EL (cell line): ENCODE results near the gene VWF.
A peak's percentile ranks its signal among the peaks of the same experiment; 100 is the strongest.

Experiments
- DNase-seq: peaks from one replicate; pipeline ENCODE4 v3.0.0-alpha.2; 2016

Gene VWF

DNA sequence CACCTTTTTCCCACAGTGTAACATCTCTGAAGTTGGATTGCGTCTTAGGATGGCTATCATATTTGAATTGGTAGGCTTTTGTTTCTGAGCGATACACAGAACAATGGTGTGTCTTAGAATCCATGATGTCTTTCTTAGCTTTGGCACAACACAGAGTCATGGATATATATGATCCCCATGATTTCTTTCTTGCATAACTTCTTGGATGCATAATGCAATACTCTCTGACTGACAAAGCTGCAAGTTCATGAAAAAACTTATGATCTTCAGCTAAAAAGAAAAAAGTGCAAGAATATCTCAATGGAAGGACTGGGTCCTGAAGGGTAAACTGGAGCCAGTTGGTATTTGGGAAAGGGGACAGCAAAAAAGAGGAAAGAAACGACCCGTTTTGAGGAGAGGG lies 48.1 kb downstream of the VWF start:
- DNase-seq: no peak

DNA sequence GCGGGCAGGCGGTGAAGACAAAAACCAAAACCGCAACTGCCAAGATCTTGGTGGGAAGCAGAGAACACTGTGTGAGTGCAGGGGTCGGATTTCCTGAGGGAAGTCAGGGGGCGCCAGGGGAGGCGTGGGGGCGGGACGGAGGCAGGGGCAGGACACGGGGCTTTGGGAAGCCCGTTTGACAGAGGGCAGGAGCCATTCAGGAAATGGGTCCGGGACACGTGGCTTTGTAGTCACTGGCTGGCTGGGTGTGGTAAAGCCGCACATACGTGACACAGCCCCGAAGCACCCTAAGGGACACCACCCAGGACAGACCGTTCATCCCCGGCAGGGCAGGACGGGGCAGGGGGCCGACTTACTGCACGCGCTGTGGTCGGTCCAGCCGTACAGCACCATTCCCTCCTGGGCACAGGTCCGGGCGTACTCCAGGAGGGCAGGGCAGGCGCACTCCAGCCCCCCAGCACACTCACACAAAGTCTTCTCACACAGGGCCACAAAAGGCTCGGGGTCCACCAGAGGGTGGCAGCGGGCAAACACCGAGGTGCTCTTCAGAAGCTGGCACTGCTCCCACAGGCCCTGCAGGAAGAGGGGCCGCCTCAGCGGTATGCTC lies 49.4 kb downstream of the VWF start:
- DNase-seq: peak; percentile 44

DNA sequence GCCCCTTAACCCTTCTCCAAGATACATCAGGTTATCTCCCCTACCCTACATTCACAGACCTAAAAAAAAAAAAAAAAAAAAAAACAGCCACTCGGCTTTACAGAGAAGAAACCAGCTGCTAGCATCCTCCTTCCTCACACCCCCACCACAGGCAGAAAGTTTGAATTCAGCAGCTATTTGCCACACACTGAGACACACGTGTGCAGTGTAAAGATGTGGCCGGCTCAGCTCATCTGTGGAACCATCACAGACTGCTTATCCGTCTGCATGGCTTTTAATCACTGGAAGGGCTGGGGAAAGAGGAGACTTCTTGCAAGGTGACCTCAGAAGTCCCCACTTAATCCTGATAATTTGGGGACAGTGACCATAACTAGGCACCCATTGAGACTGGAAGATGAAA lies 50.0 kb downstream of the VWF start:
- no peak for DNase-seq

DNA sequence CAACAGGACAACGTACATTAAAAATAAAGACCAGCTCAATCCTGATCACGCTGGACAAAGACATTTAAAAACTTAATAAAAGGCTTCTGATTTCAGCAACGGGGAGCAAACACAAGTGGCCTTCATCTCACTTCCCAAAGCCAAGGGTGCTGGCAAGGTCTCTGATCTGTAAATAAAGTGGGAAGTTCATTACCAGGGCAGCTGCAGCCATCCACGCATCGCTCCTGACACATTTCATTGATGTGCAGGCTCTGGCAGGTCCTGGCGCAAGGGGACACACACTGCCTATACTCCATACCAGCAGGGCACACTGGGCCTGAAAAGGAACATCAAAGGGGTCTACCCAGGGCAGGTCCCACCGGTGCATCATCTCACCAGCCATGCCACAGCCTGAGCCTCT lies 51.0 kb downstream of the VWF start:
- DNase-seq: no peak

DNA sequence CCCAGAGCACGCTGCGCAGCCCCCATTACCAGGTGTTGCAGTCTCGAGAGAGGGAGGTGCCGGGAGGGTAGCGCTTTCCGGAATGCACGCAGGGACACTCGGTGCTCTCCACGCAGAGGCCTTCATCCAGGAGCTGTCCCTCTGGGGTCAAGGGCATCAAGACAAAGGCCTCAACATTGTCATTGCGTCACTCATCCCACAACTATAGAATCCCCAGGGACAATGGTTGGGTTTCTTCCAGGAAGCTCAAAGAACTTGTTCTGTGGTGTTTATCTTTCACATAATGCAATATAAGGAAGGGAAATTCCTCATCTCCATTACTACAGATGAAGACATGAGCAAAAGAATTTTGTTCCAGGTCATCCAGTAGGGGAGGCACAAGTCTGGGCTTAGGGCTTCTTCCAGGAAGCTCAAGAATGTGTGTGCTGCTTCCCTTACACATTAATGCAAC lies 52.1 kb downstream of the VWF start:
- DNase-seq: peak; percentile 57

DNA sequence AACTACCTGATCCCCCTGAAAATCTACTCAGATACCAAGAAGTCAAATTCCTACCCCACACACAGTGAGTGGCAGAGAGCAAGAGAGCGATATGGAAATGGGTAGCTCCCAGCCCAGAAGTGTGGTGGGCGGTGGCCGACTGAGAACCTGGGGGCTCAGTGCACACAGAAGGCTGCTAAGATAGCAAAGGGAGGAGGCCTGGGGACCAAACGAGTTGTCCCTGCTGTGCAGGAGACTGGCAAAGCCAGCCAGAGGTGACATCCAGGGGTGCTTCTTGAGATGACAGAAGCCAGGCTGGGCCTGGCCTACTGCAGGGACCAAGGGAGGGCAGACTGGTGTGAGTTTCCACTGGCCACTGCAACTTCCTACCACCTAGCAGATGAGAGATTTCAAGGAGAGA lies 52.9 kb downstream of the VWF start:
- no peak for DNase-seq

DNA sequence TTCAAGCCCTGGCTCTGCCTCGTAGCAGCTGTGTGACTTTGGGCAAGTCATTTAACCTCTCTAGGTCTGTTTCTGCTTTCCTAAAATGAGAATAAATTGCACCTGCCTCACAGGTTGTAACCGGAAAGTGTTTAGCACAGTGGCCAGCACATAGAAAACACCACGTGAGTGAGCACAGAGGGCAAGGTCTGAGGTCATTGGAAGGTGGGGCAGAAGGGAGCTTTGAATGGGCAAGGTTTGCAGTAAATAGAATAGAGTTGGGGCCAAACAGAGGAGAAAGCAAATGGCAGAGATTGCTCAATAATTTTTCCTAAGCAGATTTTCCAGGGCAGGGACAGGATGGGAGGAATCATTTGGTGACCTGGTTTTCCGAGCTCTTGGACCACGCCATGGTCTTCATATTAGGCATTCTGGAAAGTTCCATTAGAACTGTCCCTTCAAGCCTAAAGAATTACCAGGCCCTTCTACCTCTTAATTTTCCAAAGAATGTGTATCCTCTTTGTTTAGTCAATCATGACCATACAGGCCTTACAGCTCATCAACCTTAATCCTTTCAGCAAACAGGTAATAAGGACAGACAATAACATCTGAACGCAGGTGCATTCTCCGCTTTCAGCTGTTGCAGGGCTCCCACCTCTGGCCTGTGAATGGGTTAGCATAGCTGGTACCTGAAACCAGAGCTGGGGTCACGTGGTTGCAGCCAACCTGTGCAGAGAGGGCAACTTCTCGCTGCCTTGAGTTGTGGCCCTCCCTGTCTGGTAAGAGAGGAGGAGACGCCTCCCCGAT lies 53.8 kb downstream of the VWF start:
- DNase-seq: no peak

DNA sequence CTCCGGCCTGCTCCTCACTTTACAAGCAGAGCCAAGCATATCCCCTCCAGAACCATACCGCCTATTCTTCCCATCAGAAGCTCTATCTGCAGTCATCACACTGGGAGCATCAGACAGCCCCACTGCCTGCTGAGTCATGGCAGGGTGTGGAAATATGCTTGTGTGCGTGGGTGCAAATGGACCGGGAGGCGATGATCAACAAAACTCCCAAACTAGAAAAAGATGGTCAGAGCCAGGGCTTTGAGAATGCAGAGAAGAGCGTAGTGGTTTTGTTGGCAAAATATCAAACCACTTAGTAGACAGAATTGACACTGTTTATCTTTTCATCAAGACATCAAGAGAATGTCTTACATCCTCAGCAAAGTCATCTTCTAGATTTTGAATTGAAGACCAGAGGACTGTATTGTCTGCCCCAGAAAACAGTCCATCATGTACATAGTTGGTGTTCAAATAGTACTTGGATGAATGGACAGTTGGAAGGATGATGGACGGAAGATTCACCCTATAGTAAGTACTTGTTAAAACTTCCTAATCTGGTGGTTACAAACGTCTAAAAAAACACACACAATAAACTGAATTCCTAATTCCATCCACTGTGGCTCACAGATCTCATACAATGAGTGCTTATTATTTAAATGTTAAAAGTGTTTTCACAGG lies 54.9 kb downstream of the VWF start:
- peak; percentile 92 for DNase-seq

DNA sequence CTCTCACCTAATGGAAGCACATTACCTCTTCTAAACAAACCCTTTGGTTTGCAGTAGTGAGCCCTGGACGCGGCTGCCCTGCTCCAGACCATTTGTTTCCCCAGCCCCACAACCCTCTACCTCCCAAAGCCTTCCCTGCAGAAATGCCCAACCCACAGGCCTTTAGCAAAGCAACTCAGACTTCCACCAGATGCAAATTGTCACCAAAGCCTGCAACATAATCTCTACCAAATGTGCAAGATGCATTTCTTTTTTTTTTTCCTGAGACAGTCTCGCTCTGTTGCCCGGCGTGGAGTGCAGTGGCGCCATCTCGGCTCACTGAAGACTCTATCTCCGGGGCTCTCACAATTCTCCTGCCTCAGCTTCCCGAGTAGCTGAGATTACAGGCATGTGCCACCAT lies 56.2 kb downstream of the VWF start:
- no peak for DNase-seq

DNA sequence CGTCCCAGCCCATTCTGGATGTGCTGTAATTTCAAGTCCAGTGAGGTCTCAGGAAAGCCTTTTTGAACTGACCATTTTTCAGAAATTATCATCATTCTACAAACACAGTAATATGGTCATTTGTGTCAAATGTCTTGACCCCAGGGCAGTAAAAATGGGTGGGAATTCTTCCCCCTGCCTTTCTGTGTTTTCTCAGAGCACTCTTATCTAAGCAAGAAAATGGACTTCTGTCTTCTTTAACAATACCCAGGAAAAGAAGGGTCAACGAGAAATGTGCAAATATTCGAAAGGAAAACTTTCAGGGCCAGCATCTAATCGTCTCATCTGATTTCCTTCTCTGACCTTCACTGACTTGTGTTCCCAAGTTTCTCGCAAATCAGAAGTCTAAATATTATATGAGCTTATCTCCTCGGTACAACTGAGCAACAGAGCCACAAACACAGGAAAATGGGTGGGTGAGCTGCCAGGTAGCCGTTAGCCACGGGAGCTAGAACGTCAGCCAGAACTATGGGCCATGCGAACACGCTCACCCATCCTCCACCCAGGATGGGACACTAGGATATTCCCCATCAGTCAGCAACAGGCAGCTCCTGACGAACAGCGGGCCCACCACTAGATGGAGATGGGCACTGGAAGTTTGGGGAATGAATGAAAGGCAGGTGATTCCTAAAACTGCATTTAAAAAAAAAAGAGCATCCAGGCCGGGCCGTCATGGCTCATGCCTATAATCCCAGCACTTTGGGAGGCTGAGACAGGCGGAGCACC lies 57.1 kb downstream of the VWF start:
- DNase-seq: no peak

DNA sequence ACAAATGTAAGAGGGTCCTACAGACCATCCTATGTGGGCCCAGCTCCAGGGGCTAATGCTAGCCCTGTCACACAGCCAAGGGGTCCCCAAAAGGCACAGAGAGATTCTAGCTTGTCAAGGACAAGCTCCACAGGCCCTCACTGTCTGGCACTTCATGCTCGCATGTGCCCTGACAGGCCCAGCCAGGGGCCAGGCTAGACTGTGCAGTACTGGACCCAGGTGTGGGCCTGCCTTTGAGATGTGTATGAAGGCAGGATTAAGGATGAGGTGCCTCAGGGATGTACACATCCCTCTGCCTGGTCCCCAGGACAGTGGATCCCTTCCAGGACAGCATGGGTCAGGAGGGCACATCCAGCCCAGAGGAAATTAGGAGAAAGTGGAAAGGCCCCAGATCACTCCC lies 57.8 kb downstream of the VWF start:
- no peak for DNase-seq

DNA sequence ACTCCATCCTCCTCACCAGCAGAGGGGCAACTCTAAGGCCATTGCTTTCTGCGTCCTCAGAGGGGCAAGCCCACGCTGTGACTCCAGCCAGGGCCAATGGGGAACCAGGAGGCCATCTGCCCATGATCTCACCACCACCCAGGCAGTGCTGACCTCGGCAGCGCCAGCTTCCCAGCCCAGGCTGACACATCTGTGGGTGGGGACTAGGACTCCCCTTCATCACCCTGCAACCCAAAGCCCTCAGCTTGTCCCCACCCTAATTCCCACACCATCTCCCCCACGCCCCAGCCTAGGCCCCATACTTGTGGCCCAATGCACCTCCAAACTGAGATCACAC lies 58.6 kb downstream of the VWF start:
- no peak for DNase-seq

DNA sequence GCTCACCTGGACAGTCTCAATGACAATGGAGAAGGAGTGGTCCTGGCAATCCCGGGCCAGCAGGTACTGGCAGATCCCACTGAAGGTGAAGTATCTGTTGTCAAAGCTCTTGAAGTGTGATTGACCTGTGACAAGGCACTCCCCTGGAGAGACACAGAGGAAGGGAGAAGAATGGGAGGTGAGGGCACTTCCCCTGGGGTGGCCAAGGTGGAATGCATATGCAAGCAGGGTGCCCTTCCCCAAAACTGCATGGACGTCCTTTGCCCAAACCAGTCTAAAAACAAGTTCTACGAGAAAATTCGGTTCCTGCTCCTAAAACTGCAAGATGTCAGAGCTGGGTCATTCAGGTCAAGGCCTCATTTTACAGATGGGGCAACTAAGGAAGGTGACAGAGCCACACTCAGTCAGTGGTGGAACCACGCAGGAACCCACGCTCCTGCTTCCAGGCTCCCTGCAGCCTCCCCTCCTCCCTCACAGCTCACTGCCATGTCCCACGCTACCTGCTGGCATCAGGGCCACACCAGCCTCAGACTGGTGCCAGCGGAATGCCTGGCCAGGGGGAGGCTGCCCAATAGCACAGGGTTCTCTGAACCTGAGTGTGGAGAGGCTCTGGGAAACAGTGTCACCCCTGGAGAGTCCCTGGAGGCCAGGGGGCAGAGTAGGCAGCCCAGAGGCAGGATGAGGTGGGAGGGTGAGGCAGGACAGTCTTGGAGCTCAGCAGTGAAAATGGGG lies 59.2 kb downstream of the VWF start:
- no peak for DNase-seq

DNA sequence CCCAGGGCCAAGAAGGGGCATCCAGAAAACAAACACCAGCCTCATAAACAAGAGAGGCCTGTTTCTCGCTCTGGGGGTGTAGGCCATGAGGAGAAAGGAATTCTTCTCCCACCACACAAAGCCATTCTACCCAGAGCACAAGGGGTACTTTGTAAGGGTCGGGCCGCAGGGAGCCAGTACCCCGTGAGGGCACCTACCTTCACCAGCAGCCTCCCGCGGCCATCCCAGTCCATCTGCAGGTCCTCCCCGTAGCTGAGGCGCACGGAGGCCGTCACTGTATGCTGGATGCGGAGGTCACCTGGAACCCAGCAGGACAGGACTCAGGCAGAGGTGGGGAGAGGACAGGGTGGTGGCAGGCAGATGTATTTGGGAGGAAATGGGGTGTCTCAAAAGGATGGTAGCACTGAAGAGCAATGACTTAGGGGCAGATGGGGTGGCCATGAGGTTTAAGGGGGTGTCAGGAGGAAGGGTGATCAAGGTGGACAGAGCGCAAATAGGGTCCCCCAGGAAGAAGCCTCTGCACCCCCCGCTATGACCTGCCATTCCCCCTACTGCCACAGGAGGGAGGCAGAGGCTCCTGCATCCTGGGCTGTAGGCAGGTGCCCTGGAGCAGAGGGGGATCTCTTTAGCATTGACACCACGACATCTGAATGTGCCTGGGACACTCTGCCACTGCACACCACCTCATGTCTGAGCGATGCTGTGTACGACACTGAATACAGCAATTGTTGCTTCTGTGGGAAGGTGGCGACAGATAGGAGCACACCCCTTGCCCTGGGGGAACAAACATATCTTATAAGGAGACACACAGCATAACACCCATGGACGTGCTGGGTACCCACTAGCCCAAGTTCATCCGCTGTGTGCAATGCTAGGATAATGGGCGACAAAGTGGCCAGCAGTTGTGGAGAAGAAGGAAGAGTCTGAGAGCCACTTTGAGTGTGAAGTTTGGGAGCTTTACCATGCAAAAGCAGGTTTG lies 61.4 kb downstream of the VWF start:
- peak; percentile 54 for DNase-seq

DNA sequence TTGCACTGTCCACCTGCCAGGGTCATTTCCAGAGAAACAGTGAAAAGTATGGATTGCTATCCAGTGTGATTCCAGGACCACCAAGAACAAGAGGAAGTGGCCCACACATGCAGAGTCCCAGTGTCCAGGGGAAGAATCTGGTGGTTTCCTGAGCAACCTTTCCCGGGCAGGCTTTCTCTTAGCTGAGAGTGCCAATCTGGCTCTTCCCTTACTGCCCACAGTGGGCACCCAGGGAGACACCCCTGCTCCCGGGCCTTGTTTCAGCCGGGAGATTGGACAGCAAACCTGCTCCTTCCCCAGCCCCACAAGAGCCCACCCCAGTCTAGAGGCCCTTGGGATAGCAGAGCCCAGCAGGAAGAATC lies 62.1 kb downstream of the VWF start:
- no peak for DNase-seq

DNA sequence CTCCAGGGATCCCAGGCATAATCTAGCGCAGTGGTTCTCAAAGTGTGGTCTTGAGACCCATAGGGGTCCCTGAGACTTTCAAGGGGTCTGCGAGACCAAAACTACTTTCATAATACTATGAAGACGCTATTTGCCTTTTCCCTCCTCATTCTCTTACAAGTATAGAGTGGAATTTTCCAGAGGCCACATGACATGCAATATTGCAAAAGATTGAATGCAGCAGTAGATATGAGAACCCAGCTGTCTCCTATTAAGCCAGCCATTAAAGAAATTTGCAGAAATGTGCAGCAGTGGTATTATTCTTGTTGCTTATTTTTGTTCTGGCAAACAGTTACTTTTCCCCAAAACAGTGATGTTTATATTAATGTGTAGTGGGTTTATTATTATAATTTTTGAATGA lies 62.8 kb downstream of the VWF start:
- no peak for DNase-seq

DNA sequence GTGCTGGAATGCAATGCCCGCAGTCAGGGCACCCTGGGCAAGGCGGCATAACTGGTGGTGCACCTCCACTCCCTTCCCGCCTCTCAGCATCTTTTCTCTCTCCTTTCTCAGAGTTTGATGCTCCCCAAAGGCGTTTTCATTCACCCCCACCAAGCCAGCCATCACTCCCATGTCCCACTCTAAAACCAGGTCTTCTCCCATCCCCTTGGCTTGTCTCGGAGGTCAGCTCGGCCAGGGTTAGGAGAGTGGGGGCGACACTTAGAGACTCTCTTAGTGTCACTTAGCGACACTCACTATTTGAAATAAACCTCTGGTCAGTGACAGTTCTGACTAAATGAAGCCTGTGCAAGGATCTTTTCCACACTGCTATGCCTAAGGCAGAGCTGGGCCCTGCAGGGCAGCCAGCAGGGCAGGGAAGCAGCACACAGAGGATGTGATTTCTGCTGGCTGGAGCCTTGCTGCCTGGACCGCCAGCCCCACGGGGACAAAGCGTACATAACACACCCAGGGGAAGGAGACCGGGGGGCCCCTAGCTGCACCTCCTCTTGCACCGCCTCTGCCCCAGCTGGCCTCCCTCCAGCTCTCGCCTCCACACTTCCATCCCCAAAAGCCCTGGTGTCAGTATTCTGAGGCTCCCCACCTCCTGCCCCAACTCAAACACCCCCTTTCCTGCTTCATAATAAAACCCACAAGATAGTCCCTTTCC lies 64.5 kb downstream of the VWF start:
- DNase-seq: no peak

DNA sequence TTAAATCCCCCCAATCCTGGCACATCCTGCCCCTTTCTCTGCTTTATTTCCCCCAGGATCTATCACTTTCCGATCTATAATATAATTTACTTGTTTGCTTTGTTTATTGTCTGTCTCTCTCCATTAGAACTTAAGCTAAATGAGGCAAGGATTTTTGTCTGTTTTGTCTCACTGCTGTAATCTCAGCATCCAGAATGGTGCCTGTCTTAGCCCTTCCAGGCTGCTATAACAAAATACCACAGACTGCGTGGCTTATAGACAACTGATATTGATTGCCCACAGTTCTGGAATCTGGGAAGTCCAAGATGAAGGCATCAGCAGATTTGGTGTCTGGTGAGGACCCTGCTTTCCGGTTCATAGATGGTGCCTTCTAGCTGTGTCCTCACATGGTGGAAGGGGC lies 65.2 kb downstream of the VWF start:
- no peak for DNase-seq

DNA sequence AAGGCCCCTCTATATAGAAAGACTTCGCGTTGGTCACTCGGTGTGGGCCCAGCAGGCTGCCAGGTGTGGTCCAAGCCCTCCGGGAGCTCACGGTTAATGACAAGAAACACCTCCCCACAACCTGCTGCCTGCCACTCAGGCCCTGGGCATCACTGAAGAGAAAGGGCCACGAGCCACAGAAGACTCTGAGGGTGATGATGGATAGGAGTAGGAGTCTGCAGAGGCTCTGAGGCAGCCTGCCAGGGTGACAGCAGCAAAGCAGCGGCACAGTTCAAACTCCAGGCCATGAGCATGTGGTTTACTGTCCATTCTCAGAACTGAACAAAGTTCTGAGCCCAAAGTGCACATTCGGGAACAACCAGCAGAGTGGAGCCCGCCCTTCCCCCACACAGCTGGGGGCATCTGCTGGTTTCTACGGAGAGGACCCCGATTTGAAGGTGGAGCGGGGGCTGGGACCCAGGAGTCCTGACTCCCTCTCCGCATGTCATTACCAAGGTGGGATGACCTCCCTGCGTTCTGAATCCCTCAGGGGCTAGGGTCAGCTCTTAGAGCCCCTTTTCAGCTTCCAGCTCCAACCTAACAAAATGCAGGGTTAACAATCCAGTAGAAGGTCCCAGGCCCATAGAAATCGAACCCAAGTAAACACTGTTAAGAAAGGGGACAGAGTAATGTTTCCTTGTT lies 65.8 kb downstream of the VWF start:
- DNase-seq: no peak

DNA sequence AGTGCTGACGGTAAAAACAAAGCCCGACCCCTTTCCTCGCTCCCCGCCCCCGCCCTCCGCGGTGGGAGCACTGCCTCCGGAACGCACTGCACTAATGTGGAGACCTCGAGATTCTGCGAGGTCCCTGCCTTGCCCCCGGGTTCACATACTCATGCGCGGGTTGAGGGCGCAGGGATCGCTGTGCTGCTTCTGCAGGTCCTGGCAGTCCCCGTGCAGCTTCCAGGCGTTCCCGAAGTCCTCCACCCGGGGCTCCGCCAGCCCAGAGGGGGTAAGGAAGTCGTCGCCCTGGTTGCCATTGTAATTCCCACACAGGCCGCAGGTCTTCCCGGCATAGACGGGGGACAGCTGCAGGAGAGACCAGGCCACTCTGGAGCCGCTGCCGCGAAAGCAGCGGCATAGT lies 66.8 kb downstream of the VWF start:
- DNase-seq: no peak
